Stomach (tissue), 9 donors: ENCODE data around the gene KIRREL2. TPM values are rescaled to one million over a fixed set of nuclear protein-coding genes. Genes with fewer than 3 reads are reported as not detected.

ENCODE experiments used
- DNase-seq, 2 donors: peaks; one replicate each; pipeline versions ENCODE4 v3.0.0 to v3.0.0-alpha.2; 2013 to 2019
- H3K27ac ChIP-seq, 5 donors: fragments of 200-600 bp in 4 of 5; sonication (generic) in 4 of 5; one replicate each; pipeline ENCODE4 v1.5.1; 2013 to 2019; ENCODE audit warnings: mild to moderate bottlenecking in 1 of 5, moderate library complexity in 1 of 5
- H3K27me3 ChIP-seq, 3 donors: fragments of 200-600 bp; sonication (generic); one replicate each; pipeline ENCODE4 v1.5.1; 2017 to 2019; ENCODE audit warnings: mixed run types in 1 of 3
- H3K36me3 ChIP-seq, 4 donors: fragments of 200-600 bp; sonication (generic); 1 replicate in 3 of 4; 2 replicates in 1 of 4; pipeline ENCODE4 v1.5.1; 2016 to 2019
- H3K4me1 ChIP-seq, 4 donors: fragments of 200-600 bp; sonication (generic); one replicate each; pipeline ENCODE4 v1.5.1; 2016 to 2019
- H3K4me3 ChIP-seq, 4 donors: fragments of 200-600 bp; sonication (generic) in 3 of 4; one replicate each; pipeline ENCODE4 v1.5.1; 2016 to 2019; ENCODE audit warnings: mild to moderate bottlenecking in 1 of 4
- H3K9me3 ChIP-seq, 4 donors: fragments of 200-600 bp; sonication (generic); one replicate each; pipeline ENCODE4 v1.5.1; 2016 to 2019
- CTCF ChIP-seq, 7 experiments: fragments of 450-650 bp in 4 of 7; fragments of 200-600 bp in 3 of 7; sonication (generic) in 3 of 7; IDR thresholded peaks; one replicate each; pipeline ENCODE4 v1.5.1; 2016 to 2019; ENCODE audit warnings: antibody characterized with exemption in 7 of 7, control low read depth in 2 of 7, mild to moderate bottlenecking in 1 of 7
- EP300 ChIP-seq: sonication (generic); formaldehyde crosslinking; IDR thresholded peaks from one replicate; pipeline ENCODE4 v1.6.1; 2017; ENCODE audit warnings: antibody characterized with exemption
- POLR2A ChIP-seq, 4 donors: fragments of 450-650 bp; IDR thresholded peaks; one replicate each; pipeline ENCODE4 v1.6.1; 2016; ENCODE audit warnings: antibody characterized with exemption in 4 of 4, control low read depth in 2 of 4, mild to moderate bottlenecking in 1 of 4, moderate library complexity in 1 of 4
- POLR2AphosphoS5 ChIP-seq, 3 donors: sonication (generic); formaldehyde crosslinking; IDR thresholded peaks; one replicate each; pipeline ENCODE4 v1.6.1; 2016; ENCODE audit warnings: antibody characterized with exemption in 3 of 3
- WGBS, 5 donors: extraction: QIAGEN DNeasy Blood & Tissue Kit in 3 of 5; methylation state at CpG; one replicate each; pipeline versions ENCODE4 v1.1.5 to v1.1.7; 2013 to 2018; 5-methylcytosine and 5-hydroxymethylcytosine counted together
- intact Hi-C: fragments of 100-400 bp; cut with DNase I; formaldehyde crosslinking; loops from one replicate; pipeline ENCODE4 v1.15.1; 2023; ENCODE audit warnings: low total_unique reads
- polyA plus RNA-seq, 3 donors: library from polyadenylated mRNA; stranded (reverse); fragments of 200-250 nt; gene quantifications; one replicate each; pipeline ENCODE4 v1.2.3, GENCODE V29; 2013
- total RNA-seq, 5 donors: library from RNA; depleted of rRNA; stranded (reverse); fragments of >200 nt; gene quantifications; one replicate each; pipeline versions ENCODE4 v1.1.0 to v1.2.3, GENCODE V29; 2014 to 2016
- donor health status: healthy with polysubstance abuse.
- donor health status: Bipolar disorder and iron deficiency.
- donor health status: healthy.

Gene KIRREL2
- total and polyA plus RNA-seq, 8 donors = 0.43 to 0.73 (median 0.61) TPM; not detected in 4

- Histone ChIP-seq H3K27ac (no peak overlapping the region), H3K4me1 (peaks cover 6 to 12% (median 9%) of the 10 kb centered on the region in 4 donors), H3K4me3 (no peak overlapping the region), H3K9me3 (no peaks in the 10 kb centered on the region), H3K27me3 (peaks cover 12 to 97% (median 60%) of the 10 kb centered on the region in 3 donors), H3K36me3 (no peaks in the 10 kb centered on the region)
- intact Hi-C loops = no loop called here
- 45 to 64% (median 48%) methylated on average over 17 to 32 of the region's 32 CpGs for WGBS, 5 donors
- DNase-seq = peak in 1 of 2 donors; percentile 58
- TF ChIP-seq POLR2A (IDR thresholded peaks at IDR 0.05) = no peak
- no peak for TF ChIP-seq EP300
- TF ChIP-seq CTCF (IDR thresholded peaks at IDR 0.05) = no peak
- TF ChIP-seq POLR2AphosphoS5 (IDR thresholded peaks at IDR 0.05) = no peak
These were observed 5.3 kb upstream of the KIRREL2 start for GRCh38 chr19:35851213-35852028.

- H3K4me1 ChIP-seq = peaks cover 14 to 16% (median 15%) of the 10 kb centered on the region in 4 donors
- H3K36me3 ChIP-seq = no peaks in the 10 kb centered on the region
- no peaks in the 10 kb centered on the region for H3K9me3 ChIP-seq
- no peak within 1 kb of the TSS for H3K4me3 ChIP-seq
- peak in 1 of 2 donors; percentile 53 for DNase-seq
- WGBS, 5 donors = 53 to 71% (median 67%) methylated on average over 9 of the region's 9 CpGs
- intact Hi-C loops = no loop called here
- peaks cover 12 to 100% (median 66%) of the 10 kb centered on the region in 3 donors for H3K27me3 ChIP-seq
- H3K27ac ChIP-seq = no peak within 1 kb of the TSS
- TF ChIP-seq EP300 (no peak), CTCF (IDR thresholded peaks at IDR 0.05) (no peak), POLR2AphosphoS5 (IDR thresholded peaks at IDR 0.05) (no peak), POLR2A (IDR thresholded peaks at IDR 0.05) (no peak)
These were observed 4.5 kb upstream of the KIRREL2 start, which contains the start of gene NPHS1 for GRCh38 chr19:35852029-35852780. NPHS1 (minus strand) TSS chr19:35852504; CDS start chr19:35851837, 667 bp downstream.

GRCh38 chr19:35853038-35853756 is 3.5 kb upstream of the KIRREL2 start:
- H3K4me3 ChIP-seq = no peak overlapping the region
- H3K27ac ChIP-seq = no peak overlapping the region
- TF ChIP-seq POLR2AphosphoS5 (IDR thresholded peaks at IDR 0.05) (no peak), POLR2A (IDR thresholded peaks at IDR 0.05) (no peak), EP300 (no peak), CTCF (IDR thresholded peaks at IDR 0.05) (no peak)
- no peaks in the 10 kb centered on the region for H3K36me3 ChIP-seq
- WGBS, 5 donors = 70 to 75% (median 73%) methylated on average over 8 of the region's 8 CpGs
- intact Hi-C loops = no loop called here
- H3K9me3 ChIP-seq = no peaks in the 10 kb centered on the region
- peaks cover 12 to 100% (median 65%) of the 10 kb centered on the region in 3 donors for H3K27me3 ChIP-seq
- H3K4me1 ChIP-seq = peaks cover 15 to 18% (median 17%) of the 10 kb centered on the region in 4 donors
- no peak for DNase-seq

GRCh38 chr19:35858311-35858710 is 1.6 kb downstream of the KIRREL2 start:
- intact Hi-C loops = no loop called here
- no peaks in the 10 kb centered on the region for H3K36me3 ChIP-seq
- TF ChIP-seq POLR2A (IDR thresholded peaks at IDR 0.05) (no peak), EP300 (no peak), POLR2AphosphoS5 (IDR thresholded peaks at IDR 0.05) (no peak), CTCF (IDR thresholded peaks at IDR 0.05) (no peak)
- peaks cover 15 to 31% (median 28%) of the 10 kb centered on the region in 4 donors for H3K4me1 ChIP-seq
- 81 to 94% (median 85%) methylated on average over 4 to 6 of the region's 6 CpGs for WGBS, 5 donors
- no peak for DNase-seq
- no peak overlapping the region for H3K4me3 ChIP-seq
- H3K27me3 ChIP-seq = peaks cover 11 to 100% (median 70%) of the 10 kb centered on the region in 3 donors
- H3K27ac ChIP-seq = no peak overlapping the region
- H3K9me3 ChIP-seq = no peaks in the 10 kb centered on the region
